H9 (cell line): ENCODE measurements around the gene MME. TPM values are rescaled to one million over a fixed set of nuclear protein-coding genes. Genes with fewer than 3 reads are reported as not detected.

Experiments used
- DNase-seq: peaks from one replicate; pipeline ENCODE4 v3.0.0-alpha.2; 2017
- H2AFZ ChIP-seq: one replicate; pipeline ENCODE4 v1.6.1; 2013; ENCODE audit warnings: mild to moderate bottlenecking, low read length, control low read depth, moderate library complexity
- H2AK5ac ChIP-seq: 2 replicates; pipeline ENCODE4 v1.6.1; 2013; ENCODE audit warnings: low read length, control low read depth, mixed read lengths; ENCODE audit not compliant: insufficient read length
- H2BK120ac ChIP-seq: one replicate; pipeline ENCODE4 v1.6.1; 2013; ENCODE audit warnings: low read depth, mild to moderate bottlenecking, low read length, control low read depth, inconsistent platforms; ENCODE audit not compliant: poor library complexity, severe bottlenecking
- H2BK12ac ChIP-seq: 2 replicates; pipeline ENCODE4 v1.6.1; 2013; ENCODE audit warnings: low read length, control low read depth, mixed read lengths, low read depth; ENCODE audit not compliant: insufficient read length
- H2BK15ac ChIP-seq: 2 replicates; pipeline ENCODE4 v1.6.1; 2013; ENCODE audit warnings: low read depth, low read length, control low read depth
- H2BK20ac ChIP-seq: one replicate; pipeline ENCODE4 v1.6.1; 2013; ENCODE audit warnings: low read depth, mild to moderate bottlenecking, low read length, control low read depth, inconsistent platforms; ENCODE audit not compliant: poor library complexity, severe bottlenecking
- H2BK5ac ChIP-seq: 2 replicates; pipeline ENCODE4 v1.6.1; 2013; ENCODE audit warnings: low read length, control low read depth, mixed read lengths; ENCODE audit not compliant: insufficient read length
- H3K14ac ChIP-seq: 2 replicates; pipeline ENCODE4 v1.6.1; 2013; ENCODE audit warnings: low read length, control low read depth; ENCODE audit not compliant: insufficient read depth
- H3K18ac ChIP-seq: 2 replicates; pipeline ENCODE4 v1.6.1; 2013; ENCODE audit warnings: low read depth, mild to moderate bottlenecking, mixed read lengths, low read length, control low read depth; ENCODE audit not compliant: insufficient read length
- H3K23ac ChIP-seq: 2 replicates; pipeline ENCODE4 v1.6.1; 2013; ENCODE audit warnings: low read length, control low read depth, mixed read lengths, low read depth; ENCODE audit not compliant: insufficient read length
- H3K23me2 ChIP-seq: 2 replicates; pipeline ENCODE4 v1.6.1; 2013; ENCODE audit warnings: low read depth, mild to moderate bottlenecking, mixed read lengths, low read length, control low read depth; ENCODE audit not compliant: insufficient read length, poor library complexity, severe bottlenecking
- H3K27ac ChIP-seq: 2 replicates; pipeline ENCODE4 v1.5.1; 2013; ENCODE audit warnings: low read length, control low read depth, mixed read lengths, low read depth; ENCODE audit not compliant: insufficient read length
- H3K27me3 ChIP-seq: 2 replicates; pipeline ENCODE4 v1.6.1; 2013; ENCODE audit warnings: low read length, control low read depth, inconsistent platforms; ENCODE audit not compliant: insufficient read depth
- H3K4ac ChIP-seq: 2 replicates; pipeline ENCODE4 v1.6.1; 2013; ENCODE audit warnings: low read depth, mild to moderate bottlenecking, control low read depth, inconsistent platforms, low read length, moderate library complexity
- H3K4me1 ChIP-seq: 2 replicates; pipeline ENCODE4 v1.6.1; 2013; ENCODE audit warnings: low read length, control low read depth, inconsistent platforms; ENCODE audit not compliant: insufficient read depth
- H3K4me2 ChIP-seq: 2 replicates; pipeline ENCODE4 v1.6.1; 2013; ENCODE audit warnings: low read length, control low read depth, mixed read lengths; ENCODE audit not compliant: insufficient read length, insufficient read depth
- H3K56ac ChIP-seq: 2 replicates; pipeline ENCODE4 v1.6.1; 2013; ENCODE audit warnings: low read depth, mild to moderate bottlenecking, mixed read lengths, low read length, control low read depth; ENCODE audit not compliant: insufficient read length
- H3K79me1 ChIP-seq: 2 replicates; pipeline ENCODE4 v1.6.1; 2013; ENCODE audit warnings: low read depth, mild to moderate bottlenecking, moderate library complexity, low read length, control low read depth, inconsistent platforms; ENCODE audit not compliant: insufficient read depth, poor library complexity, severe bottlenecking
- H3K79me2 ChIP-seq: 2 replicates; pipeline ENCODE4 v1.6.1; 2013; ENCODE audit warnings: low read length, control low read depth, inconsistent platforms; ENCODE audit not compliant: insufficient read depth
- H3K9ac ChIP-seq: 2 replicates; pipeline ENCODE4 v1.6.1; 2013; ENCODE audit warnings: low read length, control low read depth, mixed read lengths; ENCODE audit not compliant: insufficient read length; ENCODE audit errors: extremely low read depth
- H3K9me3 ChIP-seq: one replicate; pipeline ENCODE4 v1.6.1; 2013; ENCODE audit warnings: low read depth, low read length, inconsistent platforms; ENCODE audit not compliant: control insufficient read depth
- H3T11ph ChIP-seq: one replicate; pipeline ENCODE4 v1.6.1; 2013; ENCODE audit warnings: mild to moderate bottlenecking, low read length, control low read depth, inconsistent platforms
- H4K20me1 ChIP-seq: one replicate; pipeline ENCODE4 v1.6.1; 2013; ENCODE audit not compliant: control insufficient read depth, insufficient read length, insufficient read depth
- H4K5ac ChIP-seq: 2 replicates; pipeline ENCODE4 v1.6.1; 2013; ENCODE audit warnings: low read depth, mild to moderate bottlenecking, mixed read lengths, low read length, control low read depth; ENCODE audit not compliant: insufficient read length
- H4K8ac ChIP-seq: replicated peaks from 2 replicates; pipeline ENCODE4 v1.6.1; 2013; ENCODE audit warnings: low read length, control low read depth, mixed read lengths, low read depth; ENCODE audit not compliant: insufficient read length
- H4K91ac ChIP-seq: 2 replicates; pipeline ENCODE4 v1.6.1; 2013; ENCODE audit warnings: low read depth, mild to moderate bottlenecking, moderate library complexity, mixed read lengths, low read length, control low read depth; ENCODE audit not compliant: insufficient read length
- H3K27ac Mint-ChIP-seq, 3 experiments: 2 replicates in 2 of 3; 3 replicates in 1 of 3; pipeline ENCODE4 v1.8.0; 2020 to 2021; ENCODE audit warnings: mixed read lengths in 3 of 3, mild to moderate bottlenecking in 1 of 3, moderate library complexity in 1 of 3
- H3K27me3 Mint-ChIP-seq: 2 replicates; pipeline ENCODE4 v1.8.0; 2021; ENCODE audit warnings: low read depth, mild to moderate bottlenecking, moderate library complexity, mixed read lengths
- H3K36me3 Mint-ChIP-seq, 3 experiments: 2 replicates in 2 of 3; 3 replicates in 1 of 3; pipeline ENCODE4 v1.8.0; 2020 to 2021; ENCODE audit warnings: low read depth in 3 of 3, mixed read lengths in 3 of 3; ENCODE audit not compliant: insufficient read depth in 1 of 3
- H3K4me1 Mint-ChIP-seq, 2 experiments: 2 replicates each; pipeline ENCODE4 v1.8.0; 2020; ENCODE audit warnings: mixed read lengths in 2 of 2
- H3K4me3 Mint-ChIP-seq, 2 experiments: 2 replicates in 1 of 2; 3 replicates in 1 of 2; pipeline ENCODE4 v1.8.0; 2020 to 2021; ENCODE audit warnings: mild to moderate bottlenecking in 2 of 2, mixed read lengths in 2 of 2, moderate library complexity in 1 of 2
- H3K9me3 Mint-ChIP-seq, 2 experiments: 2 replicates in 1 of 2; 3 replicates in 1 of 2; pipeline ENCODE4 v1.8.0; 2020; ENCODE audit warnings: mild to moderate bottlenecking in 2 of 2, mixed read lengths in 2 of 2, moderate library complexity in 1 of 2
- total RNA-seq: library from RNA; stranded (reverse); gene quantifications from 2 replicates; pipeline ENCODE4 v1.2.1, GENCODE V29; 2021
- TF ChIP-seq, protein P1 (sequence below): fragments of 200-600 bp; sonication (generic); conservative IDR thresholded peaks from 3 replicates; pipeline ENCODE4 v1.8.0; 2021; ENCODE audit warnings: antibody characterized with exemption, mild to moderate bottlenecking

Gene MME
- total RNA-seq, 1 experiment from 2014 or later, result 16.4 TPM

DNA sequence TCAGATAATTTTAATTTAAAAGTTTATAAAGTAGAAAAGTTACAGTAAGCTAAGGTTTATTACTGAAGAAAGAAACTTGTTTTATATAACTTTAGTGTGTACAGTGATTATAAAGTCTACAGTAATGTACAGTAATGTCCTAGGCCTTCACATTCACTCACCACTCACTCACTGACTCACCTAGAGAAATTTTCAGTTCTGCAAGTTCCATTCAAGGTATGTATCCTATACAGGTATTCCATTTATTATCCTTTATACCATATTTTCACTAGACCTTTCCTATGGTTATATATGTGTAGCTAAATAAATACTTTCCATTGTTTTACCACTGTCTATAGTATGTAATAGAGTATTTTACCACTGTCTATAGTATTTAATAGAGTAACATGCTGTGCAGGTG is 33.2 kb upstream of the MME start:
- H3K56ac ChIP-seq, result no peak overlapping the region
- H4K5ac ChIP-seq, result no peak overlapping the region

More for the DNA sequence above, 33.2 kb upstream of the MME start:
- no peak overlapping the region for H2BK5ac ChIP-seq
- Mint-ChIP-seq H3K4me3 (no peak overlapping the region), H3K27me3 (no peaks in the 10 kb centered on the region), H3K36me3 (peaks cover 0 to 18% (median 12%) of the 10 kb centered on the region in 3 experiments), H3K27ac (no peak overlapping the region), H3K4me1 (peaks cover 3 to 6% of the 10 kb centered on the region in 2 experiments; a peak in 1 of 4 replicates), H3K9me3 (peaks cover 18 to 21% of the 10 kb centered on the region in 2 experiments)
- H3K23ac ChIP-seq, result no peak overlapping the region
- H3K79me1 ChIP-seq, result no peaks in the 10 kb centered on the region
- H2BK120ac ChIP-seq, result no peak overlapping the region
- no peak overlapping the region for H2BK20ac ChIP-seq
- no peak overlapping the region for H2AK5ac ChIP-seq
- H3K27me3 ChIP-seq, result no peaks in the 10 kb centered on the region
- no peak overlapping the region for H2BK12ac ChIP-seq
- no peak overlapping the region for H3K9ac ChIP-seq
- H4K8ac ChIP-seq, result no peak overlapping the region
- no peak overlapping the region for H2BK15ac ChIP-seq
- H2AFZ ChIP-seq, result no peak overlapping the region
- H3K4me2 ChIP-seq, result no peak overlapping the region
- H3K79me2 ChIP-seq, result no peaks in the 10 kb centered on the region
- no peak overlapping the region for H4K91ac ChIP-seq
- H3K18ac ChIP-seq, result no peak overlapping the region
- H3K4ac ChIP-seq, result no peak overlapping the region
- no peaks in the 10 kb centered on the region for H3K4me1 ChIP-seq
- no peak overlapping the region for H3T11ph ChIP-seq
- H3K9me3 ChIP-seq, result peaks cover under 1% of the 10 kb centered on the region
- TF ChIP-seq, protein P1, sequence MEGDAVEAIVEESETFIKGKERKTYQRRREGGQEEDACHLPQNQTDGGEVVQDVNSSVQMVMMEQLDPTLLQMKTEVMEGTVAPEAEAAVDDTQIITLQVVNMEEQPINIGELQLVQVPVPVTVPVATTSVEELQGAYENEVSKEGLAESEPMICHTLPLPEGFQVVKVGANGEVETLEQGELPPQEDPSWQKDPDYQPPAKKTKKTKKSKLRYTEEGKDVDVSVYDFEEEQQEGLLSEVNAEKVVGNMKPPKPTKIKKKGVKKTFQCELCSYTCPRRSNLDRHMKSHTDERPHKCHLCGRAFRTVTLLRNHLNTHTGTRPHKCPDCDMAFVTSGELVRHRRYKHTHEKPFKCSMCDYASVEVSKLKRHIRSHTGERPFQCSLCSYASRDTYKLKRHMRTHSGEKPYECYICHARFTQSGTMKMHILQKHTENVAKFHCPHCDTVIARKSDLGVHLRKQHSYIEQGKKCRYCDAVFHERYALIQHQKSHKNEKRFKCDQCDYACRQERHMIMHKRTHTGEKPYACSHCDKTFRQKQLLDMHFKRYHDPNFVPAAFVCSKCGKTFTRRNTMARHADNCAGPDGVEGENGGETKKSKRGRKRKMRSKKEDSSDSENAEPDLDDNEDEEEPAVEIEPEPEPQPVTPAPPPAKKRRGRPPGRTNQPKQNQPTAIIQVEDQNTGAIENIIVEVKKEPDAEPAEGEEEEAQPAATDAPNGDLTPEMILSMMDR, result no peak
- no peaks in the 10 kb centered on the region for H3K23me2 ChIP-seq
- DNase-seq, result no peak
- H3K27ac ChIP-seq, result no peak overlapping the region
- no peaks in the 10 kb centered on the region for H4K20me1 ChIP-seq
- no peak overlapping the region for H3K14ac ChIP-seq
